Anterior cingulate cortex (tissue), 58 donors: ENCODE results near the gene KRT3.
"Not testable (repeated sequence)": the region's sequence is repeated elsewhere in the genome, so short reads cannot be mapped to it uniquely, and the experiment has no call there.

Experiments
- DNase-seq, 58 donors: peaks; one replicate each; lab custom pipeline; 2025; lab: John Stamatoyannopoulos, UW

The KRT3 gene

DNA sequence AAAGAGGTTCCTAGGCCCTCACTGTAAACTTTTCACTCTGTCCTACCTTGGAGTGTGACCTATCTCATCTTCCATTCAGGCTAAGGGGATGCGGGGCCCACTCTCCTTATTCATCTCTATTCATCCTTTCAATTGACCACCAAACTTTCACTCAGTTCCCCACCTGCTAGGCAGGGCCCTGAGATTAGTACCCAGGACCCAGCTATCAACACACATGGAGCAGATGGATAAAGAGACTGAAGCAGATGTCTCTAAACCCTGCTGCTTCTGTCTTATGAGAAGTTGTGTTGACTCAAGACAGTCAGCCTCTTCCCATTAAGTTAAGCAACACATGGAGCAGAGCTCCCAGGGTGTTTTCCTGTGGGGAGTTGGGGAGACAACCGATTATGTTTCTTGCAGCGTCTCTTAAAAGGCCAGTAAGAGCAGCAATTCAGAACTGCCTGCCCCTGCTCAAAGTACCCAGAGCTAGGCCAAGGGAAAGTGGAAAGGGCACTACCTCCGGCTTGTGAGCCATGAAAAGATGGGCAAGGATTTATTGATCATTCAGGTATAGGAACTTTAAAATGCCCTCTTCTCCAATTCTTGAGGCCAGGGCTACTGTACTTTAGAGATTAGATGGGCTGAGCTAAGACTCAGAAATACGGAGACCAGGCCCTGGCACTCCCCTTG is 29.4 kb downstream of the KRT3 start:
- no peak for DNase-seq

DNA sequence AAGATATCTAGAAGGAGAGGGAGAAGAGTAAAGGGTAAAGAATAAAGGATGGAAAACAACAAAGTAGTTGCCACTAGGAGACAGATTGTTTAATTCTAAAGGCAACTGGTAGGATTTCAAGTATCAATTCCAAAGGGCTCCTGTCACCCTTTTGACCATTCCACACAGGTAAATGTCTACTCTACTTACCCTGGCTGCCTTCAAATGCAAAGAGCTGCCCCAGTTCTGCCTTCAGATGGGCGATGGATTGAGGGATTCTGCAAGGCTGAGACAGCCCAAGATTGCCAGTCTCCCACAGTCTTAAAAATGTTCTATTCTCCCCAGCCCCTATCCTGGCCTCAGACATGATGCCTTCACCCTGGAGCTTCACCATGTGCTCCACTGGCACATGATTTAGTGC is 30.2 kb downstream of the KRT3 start:
- DNase-seq, result no peak

DNA sequence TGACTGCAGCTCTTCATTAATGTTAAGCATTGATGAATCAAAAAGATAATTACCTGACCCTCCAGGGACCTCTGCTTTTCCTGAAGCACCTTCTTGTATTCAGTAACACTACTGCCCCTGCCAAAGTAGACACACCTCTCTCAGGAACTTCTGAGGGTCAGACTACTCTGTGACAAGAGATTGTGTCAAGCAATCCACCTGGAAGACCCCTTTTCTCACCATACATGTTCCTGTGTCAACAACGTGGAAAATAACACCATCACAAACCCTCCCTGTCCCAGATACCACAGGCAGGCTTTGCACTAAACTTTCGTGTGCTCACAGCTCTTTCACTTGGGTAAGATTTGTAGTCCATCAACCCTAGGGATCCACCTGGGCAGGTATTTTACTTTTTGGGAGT is 31.9 kb downstream of the KRT3 start:
- no peak for DNase-seq

DNA sequence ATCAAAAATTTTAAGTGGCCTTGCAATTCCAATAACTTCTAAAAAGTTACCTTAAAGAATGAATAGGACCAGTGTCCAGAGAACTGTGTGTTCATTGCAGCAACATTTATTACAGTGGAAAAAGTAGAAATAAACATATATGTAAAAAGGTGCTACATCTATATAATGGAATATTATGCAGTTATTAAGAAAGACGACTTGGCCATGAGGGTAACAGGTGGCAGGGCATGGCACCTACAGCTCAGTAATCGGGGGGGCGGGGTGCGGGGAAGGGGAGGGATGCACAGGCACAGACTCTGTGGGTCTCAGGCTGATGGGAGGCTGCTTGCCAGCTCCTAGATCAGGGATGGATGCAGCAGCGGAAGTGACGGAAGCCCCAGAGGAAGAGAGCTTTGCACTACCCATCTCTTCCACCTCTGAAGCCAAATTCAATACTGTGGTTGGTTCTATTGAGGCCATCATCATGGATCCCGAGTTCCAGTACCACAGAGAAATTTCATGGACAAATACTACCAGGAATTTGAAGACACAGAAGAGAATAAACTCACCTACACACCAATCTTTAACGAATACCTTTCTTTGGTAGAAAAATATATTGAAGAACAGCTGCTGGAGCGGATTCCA is 32.8 kb downstream of the KRT3 start:
- no peak for DNase-seq

DNA sequence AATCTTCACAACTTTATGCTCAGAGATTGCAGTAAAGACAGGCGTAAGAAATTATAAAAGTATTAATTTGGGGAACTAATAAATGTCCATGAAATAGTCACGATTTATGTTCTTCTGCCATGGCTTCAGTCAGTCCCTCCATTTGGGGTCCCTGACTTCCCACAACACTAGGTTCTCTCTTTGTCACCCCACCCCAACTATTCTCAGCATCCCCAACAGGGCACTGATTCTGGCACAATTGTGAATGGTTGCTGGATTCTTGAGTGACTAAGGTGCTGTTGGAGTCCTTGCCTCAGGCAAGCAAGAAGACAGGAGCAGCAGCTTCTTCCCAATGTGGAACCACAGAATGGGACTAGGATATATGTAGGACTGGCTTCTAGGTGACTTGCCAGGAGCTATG is 34.1 kb downstream of the KRT3 start:
- no peak for DNase-seq

DNA sequence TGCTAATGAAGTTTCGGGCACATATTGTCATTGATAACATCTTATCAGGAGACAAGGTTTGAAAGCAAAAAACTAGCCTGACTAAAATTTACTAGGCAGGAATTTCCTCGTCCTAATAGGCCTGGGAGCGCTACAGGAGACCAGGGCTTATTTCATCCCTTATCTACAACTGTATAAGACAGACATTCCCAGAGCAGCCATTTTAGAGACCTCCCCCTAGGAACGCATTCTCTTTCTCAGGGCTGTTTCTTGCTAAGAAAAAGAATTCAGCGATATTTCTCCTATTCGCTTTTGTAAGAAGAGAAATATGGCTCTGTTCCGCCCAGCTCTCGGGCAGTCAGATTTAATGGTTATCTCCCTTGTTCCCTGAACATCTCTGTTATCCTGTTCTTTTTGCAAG is 34.7 kb downstream of the KRT3 start:
- DNase-seq, result not testable (repeated sequence)

DNA sequence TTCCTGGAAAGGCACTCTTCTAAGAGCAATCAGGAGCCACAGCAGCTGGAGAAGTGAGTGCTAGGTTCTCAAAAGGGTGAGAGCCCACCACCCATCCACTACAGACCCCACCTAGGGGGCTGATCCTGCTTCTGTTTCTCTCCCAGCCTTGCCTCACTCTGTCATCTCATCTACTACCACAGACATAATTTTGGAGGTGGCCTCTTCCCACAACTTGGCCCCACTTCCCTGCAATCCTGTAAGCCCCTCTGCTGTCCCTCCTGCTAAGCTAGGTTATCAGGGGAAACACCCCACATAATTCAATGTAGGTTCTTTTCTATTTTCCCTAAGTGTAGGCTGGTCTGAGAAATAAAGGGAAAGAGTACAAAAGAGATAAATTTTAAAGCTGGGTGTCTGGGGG is 35.3 kb downstream of the KRT3 start:
- DNase-seq, result no peak

DNA sequence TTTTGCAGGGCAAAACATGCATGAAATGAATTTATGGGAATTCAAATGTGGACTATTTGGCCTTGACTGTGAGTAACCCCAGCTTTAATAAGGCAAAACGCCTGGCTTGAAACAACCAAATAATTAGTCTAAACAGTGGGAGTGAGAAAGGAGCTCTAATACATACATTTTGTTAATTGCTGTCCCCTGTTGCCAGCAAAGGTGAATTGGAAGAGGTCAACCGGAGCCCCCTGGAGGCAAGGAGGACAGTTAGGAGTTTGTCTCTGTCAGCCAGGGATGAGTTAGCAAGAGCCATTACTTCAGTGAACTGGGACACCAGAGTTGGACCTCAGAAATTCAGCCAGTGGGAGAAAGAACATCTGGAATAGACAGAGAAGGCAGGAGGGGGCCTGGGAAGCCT is 36.2 kb downstream of the KRT3 start:
- DNase-seq, result no peak

DNA sequence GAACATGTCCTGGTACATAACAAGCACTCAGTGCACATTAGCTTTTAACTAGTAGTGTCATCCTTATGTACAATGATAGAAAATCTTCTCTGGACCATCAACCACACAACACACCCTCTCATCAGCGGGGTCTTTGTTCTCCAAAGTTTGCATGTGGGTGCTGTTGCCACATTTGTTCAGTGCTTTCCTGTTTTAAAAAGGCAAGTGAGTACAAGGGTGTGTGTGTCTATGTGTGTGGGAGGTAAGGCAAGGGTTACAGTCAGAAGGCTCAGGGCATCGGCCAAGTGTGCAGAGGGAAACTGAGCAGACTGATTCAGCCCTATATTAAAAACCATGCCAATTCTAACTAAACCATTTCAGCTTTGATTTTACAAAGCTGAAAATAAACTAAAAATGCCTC is 36.7 kb downstream of the KRT3 start:
- no peak for DNase-seq

DNA sequence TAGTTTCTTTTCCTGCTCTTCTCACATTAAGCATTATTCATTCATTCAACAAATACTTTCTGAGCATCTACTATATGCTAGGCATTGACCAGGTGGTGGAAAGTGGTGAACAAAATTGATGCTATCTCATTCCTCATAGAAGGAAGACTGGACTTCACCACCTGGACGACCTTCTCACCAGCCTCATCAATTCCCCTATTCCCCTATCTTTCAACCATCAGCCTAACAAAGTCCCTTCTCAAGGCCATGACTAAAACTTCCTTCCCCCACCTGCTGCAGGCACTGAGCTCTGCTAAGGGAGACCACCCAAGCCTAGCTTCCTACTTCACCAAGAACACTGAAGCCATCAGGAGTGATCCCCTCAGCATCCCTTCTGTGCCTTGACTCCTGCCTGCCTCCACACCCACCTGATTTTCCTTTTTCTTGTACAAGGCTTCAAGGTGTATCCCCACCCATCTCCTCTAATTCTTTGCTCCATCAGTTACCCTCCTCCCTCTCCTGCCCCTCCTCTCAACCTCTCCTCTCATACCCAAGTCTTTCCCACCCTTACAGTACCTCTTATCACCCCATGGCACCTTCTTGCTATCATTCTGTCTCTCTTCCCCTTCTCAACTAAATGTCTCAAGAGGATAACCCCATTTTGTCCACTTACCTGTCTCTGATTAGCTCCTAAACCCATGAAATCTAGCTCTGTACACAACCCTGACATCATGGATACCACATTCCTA is 38.3 kb downstream of the KRT3 start:
- DNase-seq, result no peak

DNA sequence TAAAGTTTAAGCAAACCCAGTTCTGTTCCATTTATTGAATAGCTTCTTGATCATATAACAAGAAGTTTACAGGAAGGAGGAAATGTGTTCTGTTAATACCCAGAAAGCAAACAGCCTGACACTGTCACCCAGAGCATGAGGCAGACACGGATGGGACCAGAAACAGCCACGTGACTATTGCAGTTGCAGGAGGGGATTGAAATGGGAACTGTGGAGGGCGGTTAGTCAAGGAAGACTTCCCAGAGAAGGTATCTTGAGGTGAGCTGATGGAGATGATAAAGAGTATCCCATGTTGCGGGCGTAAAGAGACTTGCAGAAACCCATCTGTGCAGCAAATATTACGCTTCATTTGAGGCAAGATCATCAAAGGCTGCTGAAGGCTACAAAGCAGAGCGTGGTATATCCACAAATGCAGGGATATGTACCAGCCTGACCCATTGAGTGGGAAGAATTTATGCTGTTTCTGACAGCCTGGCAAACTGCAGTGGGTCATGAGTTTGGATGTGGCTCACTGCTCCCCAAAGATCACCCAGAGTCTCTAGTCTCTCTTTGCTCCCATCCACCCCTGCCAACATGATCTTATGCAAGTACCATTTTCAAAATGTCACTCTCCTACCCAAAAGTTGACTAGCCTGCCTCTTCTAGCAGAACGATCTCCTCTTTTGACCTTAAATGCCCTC is 39.5 kb downstream of the KRT3 start:
- no peak for DNase-seq

DNA sequence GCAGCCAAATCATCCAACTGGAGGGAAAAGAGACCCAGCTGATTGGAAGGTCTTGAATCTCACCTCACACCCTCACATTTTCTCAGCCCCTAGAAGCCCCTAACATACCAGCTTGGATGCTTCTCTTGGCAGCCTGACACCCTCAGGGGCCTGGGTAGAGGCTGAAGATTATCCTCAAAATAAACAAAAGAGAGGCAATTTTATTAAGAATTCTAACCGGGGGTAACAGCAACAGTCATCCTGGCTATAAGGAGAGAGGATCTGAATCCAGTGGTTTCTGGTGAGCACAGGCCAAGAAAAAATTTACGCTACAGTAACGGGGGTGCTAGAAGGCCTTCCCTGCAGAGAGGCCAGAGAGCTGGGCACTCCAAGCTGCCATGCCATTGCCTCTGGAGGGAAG is 40.4 kb downstream of the KRT3 start:
- DNase-seq, result no peak

DNA sequence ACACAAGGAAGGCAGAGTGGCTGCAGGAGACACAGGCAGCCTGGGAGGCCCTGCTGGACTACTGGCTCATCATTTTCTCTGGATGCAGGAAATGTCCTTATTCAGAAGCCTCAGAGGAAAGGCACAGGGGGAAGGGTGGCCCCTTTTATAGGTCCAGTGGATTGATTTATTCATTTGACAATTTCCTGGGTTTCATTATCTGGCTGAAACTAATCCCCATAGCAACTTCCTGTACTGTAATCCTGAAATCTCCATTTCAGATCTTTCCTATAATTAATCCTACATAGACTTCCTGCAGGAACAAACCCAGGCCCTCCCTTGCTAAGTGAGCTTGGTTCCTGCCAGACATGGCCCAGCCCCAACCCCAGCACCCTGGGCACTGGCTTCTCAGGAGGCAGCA is 41.8 kb downstream of the KRT3 start:
- DNase-seq, result no peak

DNA sequence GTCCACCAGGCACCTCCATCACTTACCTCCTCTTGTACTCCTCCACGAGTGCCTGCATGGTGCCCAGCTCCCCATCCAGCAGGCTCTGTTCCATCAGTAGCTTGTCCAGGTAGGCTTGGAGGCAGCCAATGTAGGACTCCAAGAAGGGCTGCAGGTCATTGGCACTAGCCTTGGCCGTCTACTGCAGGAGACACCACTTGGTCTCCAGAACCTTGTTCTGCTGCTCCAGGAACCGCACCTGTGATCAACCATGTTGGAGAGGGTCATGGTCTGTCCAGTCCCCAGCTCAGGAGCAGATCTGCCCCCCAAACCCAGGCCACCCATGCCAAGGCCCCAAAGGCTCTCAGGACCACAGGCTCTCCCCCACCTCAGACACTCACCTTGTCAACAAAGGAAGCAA is 42.6 kb downstream of the KRT3 start:
- no peak for DNase-seq

DNA sequence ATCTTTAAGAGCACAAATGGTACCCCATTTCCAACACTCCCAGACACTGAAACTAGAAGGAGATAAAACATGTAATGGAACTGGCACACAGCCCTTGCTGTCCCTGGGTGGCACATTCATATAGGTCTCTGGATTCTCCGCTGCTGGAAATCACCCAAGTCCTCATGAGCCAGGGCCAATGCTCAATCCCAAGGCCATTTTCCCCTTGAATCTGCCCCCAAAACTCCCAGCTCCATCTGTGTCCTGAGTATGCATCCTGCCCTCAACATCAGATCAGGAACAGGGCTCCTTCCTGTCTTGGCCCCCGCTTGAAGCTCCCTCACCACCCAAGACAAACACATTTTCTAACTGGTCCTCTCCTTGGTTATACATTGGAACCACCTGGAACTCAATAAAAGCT is 43.4 kb downstream of the KRT3 start:
- no peak for DNase-seq

DNA sequence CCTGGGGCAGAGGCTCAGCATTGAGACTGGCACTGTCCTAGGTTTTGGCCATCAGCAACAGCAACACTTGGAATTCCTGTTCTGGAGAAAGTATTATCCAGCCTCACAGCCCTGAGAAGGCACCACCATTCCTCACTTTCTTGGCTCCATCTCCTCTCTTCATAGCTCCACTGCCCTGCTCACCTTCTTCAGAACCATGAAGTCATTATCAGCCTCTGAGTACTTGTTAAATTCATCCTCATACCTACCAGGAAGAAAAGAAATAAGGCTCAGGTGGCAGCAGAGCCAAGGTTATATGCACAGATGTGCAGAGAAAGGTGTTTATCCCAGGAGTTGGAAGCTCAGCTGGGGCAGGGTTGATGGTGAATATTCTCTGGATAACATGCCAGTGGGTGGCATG is 44.1 kb downstream of the KRT3 start:
- no peak for DNase-seq

DNA sequence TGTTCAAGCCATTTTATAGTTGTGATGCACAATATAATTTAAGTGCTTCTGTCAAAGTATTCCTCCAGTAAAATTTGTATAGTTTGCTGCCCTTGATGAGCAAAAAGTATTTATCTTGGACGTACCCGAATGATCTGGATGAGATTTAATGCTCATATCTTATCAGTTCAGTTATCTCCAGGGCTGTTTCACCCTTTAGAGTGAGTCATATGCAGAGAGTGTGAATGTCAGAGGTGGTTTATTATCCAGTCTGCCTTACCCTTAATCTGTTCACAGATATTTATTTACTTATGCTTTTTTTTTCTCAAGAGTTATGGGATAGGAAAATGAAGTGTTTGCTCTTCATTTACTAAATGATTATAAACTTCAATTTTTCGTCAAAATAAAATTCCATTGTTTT is 45.4 kb downstream of the KRT3 start:
- DNase-seq, result not testable (repeated sequence)

DNA sequence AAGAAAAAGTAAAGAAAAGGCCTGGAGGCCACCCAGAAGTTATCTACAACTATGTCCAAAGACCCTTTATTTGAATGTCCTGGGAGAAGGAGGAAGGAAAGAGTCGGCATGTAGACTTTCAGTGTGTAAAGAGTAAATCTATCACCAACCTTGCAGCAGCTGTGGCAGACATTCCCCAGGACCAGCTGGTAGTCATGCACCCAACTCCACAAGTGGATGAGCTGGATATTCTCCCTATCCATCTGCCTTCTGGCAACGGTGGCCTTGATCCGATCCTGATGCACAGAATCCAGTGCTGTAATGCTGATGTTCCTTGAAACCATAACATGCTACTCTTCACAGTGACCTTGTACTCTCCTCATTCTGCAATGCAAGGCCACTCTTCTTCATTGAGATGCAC is 46.1 kb downstream of the KRT3 start:
- no peak for DNase-seq

DNA sequence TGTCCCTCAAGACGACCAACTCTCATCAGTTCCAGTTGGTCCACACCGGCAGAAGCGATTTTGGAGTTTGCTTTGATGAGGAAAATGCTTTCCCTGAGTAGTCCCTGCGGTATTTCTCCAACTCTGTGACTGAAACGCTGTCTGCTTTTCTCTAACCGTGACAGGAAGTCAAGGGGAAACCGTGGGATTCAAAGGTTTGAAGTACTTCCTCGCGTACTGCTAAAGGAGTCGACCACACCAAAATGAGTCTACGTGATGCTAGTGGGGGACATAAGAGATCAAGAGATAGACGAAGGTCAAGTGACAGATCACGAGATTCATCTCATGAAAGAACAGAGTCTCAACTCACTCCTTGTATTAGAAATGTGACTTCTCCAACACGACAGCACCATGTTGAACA is 47.3 kb downstream of the KRT3 start:
- DNase-seq, result no peak

DNA sequence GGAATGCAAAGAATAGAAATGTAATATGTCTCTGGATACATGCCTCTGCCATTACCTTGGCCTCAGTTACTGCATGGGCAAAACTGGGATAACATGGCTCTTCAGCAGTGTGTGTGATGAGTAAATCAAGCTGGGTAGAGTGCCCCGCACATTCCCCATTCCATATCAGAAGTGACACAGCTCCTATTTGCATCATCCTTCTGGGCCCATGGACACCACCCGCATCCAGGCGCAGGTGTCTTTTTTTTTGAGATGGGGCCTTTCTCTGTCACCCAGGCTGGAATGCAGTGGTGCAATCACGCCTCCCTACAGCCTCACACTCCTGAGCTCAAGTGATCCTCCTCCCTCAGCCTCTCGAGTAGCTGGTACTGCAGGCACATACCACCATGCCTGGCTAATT is 50.4 kb downstream of the KRT3 start:
- no peak for DNase-seq

DNA sequence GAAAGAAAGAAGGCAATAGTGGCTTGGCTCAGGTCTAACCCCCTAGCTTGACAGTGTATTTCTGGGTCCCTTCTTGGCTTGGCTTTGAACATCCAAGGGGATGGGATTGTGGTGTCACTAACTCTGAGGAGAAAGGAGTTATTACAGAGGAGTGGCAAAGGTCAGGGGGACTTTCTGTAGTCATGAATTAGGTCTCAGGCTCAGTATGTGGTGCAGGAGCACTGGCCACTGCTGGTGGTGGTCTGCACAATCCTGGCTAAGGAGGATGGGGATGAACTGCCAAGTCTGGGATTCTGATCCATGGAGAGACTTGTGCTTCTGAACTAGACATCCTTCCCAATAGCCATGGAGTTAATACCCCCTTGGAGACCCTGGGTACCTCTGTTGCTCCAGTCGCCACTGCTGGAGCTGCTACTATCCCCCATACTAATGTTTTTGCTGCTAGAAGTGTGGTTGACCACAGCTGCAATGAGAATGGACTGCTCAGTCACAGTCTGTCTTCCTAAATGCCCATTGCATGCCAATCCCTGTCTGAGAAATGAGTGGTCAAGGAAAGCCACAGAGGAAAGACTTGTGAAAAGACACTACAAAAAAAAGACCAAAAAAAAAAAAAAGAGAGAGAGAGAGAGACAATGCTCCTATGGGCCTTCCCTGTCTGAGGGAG is 51.3 kb downstream of the KRT3 start:
- no peak for DNase-seq
